Measurements from ENCODE around the gene BRINP1.

DNA sequence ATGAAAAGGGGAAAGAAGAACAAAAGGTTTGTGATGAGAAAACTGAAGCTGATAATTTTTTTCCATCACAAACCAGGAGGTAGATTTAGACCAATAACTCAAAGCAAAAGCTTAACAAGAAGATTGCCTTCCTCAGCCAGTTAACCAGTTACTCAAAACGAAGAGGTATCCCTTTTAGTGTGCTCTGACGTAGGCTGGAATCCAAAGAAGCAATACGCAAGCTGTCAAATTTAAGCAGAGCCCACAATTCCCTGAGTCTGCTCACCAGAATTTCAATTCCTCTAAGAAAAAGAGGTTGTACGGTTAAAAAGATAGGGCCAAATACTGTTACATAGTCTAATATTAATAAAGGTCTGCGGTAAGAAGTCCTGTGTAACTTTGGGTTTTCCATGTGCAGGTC, 61.8 kb downstream of the BRINP1 start:
- TF ChIP-seq POLR2AphosphoS5 (IDR thresholded peaks at IDR 0.05) (no peak), POLR2A (IDR thresholded peaks at IDR 0.05) (no peak)
